ENCODE data around the gene KCNE1. TPM values are rescaled to one million over a fixed set of nuclear protein-coding genes. Genes with fewer than 3 reads are reported as not detected.
A peak's percentile ranks its signal among the peaks of the same experiment; 100 is the strongest.

The KCNE1 gene
- total RNA-seq, 4 donors from 2014 or later, result 0.34 to 1.7 (median 0.58) TPM

DNA sequence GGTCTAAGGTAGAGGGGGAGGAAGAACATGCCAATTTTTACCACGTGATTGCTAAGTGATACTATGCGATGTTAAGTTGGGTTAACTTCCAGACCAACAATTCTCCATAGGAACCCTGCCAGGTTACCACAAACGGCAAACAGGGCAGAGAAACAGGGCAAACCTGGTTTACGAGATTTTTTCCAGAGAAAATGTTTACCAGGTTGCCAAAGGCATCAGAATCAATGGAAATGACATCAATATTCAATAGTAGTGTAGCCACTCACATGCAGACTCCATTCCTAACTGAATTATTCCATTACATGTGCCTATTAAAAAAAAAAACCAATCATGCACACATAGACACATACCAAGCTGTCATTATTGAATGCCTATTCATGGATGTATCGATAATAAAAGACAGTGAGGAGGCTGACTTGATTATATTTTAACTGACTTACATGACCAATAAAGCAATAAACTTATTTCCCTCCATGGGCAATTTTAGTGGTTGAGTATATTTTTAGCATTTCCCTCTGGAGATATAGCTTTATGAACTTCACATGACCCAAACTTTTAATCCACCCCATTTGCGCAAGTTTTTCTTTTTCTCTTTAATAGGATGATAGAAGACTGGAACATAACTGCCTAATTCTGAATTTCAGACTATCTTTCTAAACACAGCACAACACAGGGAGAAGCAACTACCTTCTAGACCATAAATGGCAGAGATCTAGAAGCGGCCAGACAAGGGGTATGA, 40.5 kb upstream of the KCNE1 start:
- H3K9me3 ChIP-seq, result no peaks in the 10 kb centered on the region
- H3K4me1 ChIP-seq, result peaks cover 14% of the 10 kb centered on the region
- peak overlapping the region; percentile 21 for H3K27ac ChIP-seq
- H3K27me3 ChIP-seq, result no peaks in the 10 kb centered on the region
- 58% methylated on average over 7 of the region's 7 CpGs for WGBS
- TF ChIP-seq POLR2A (IDR thresholded peaks at IDR 0.05) (no peak), CTCF (IDR thresholded peaks at IDR 0.05) (no peak), EP300 (IDR thresholded peaks at IDR 0.05) (no peak), POLR2AphosphoS5 (IDR thresholded peaks at IDR 0.05) (no peak)
- no peak overlapping the region for H3K4me3 ChIP-seq
- DNase-seq (ENCODE audit: low spot score in 2 of 2), result no peak
- H3K36me3 ChIP-seq, result no peaks in the 10 kb centered on the region

- no peak for TF ChIP-seq CTCF (IDR thresholded peaks at IDR 0.05)
- no peak for TF ChIP-seq POLR2A (IDR thresholded peaks at IDR 0.05)
- no peak for TF ChIP-seq EP300 (IDR thresholded peaks at IDR 0.05)
- no peak for TF ChIP-seq POLR2AphosphoS5 (IDR thresholded peaks at IDR 0.05)
- no peaks in the 10 kb centered on the region for H3K9me3 ChIP-seq
- H3K27ac ChIP-seq, result no peak overlapping the region
- H3K4me1 ChIP-seq, result peaks cover 26% of the 10 kb centered on the region
- H3K36me3 ChIP-seq, result no peaks in the 10 kb centered on the region
- no peak for DNase-seq (ENCODE audit: low spot score in 2 of 2)
- WGBS, result 94% methylated on average over 2 of the region's 2 CpGs
- H3K4me3 ChIP-seq, result no peak overlapping the region
- no peaks in the 10 kb centered on the region for H3K27me3 ChIP-seq
Observed at GRCh38 chr21:34550182-34550799, 38.3 kb upstream of the KCNE1 start.

- DNase-seq (ENCODE audit: low spot score in 2 of 2), result no peak
- H3K27ac ChIP-seq, result no peak overlapping the region
- H3K9me3 ChIP-seq, result no peaks in the 10 kb centered on the region
- no peak overlapping the region for H3K4me3 ChIP-seq
- TF ChIP-seq CTCF (IDR thresholded peaks at IDR 0.05) (no peak), POLR2A (IDR thresholded peaks at IDR 0.05) (no peak), POLR2AphosphoS5 (IDR thresholded peaks at IDR 0.05) (no peak)
- peaks cover 31% of the 10 kb centered on the region for H3K4me1 ChIP-seq
- WGBS, result 87% methylated on average over 11 of the region's 11 CpGs
- no peaks in the 10 kb centered on the region for H3K27me3 ChIP-seq
- no peaks in the 10 kb centered on the region for H3K36me3 ChIP-seq
Observed at GRCh38 chr21:34548781-34549376, 36.9 kb upstream of the KCNE1 start.

DNA sequence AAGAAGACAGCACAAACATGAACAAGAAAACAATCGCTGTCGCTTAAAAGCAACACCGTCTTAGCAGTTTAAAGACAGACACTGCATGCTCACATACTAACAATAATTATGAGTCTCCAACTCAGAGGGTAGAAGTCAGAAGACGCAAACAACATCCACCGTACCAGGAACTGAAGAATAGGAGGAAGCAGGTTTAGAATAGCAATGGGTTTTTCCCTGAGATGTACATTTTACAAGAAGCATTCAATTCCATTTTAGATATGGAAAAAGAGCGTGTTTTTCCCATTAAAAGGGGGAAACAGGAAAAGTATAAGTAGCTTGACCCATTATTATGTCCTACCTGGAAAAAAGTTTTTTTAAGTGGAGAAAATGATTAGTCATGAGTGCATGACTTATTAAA, 34.5 kb upstream of the KCNE1 start:
- Histone ChIP-seq H3K36me3 (no peaks in the 10 kb centered on the region), H3K9me3 (no peaks in the 10 kb centered on the region), H3K4me3 (no peak overlapping the region), H3K27ac (no peak overlapping the region), H3K27me3 (no peaks in the 10 kb centered on the region), H3K4me1 (peaks cover 21% of the 10 kb centered on the region)
- no peak for DNase-seq (ENCODE audit: low spot score in 2 of 2)
- TF ChIP-seq EP300 (IDR thresholded peaks at IDR 0.05), result no peak
- TF ChIP-seq POLR2AphosphoS5 (IDR thresholded peaks at IDR 0.05), result no peak
- no peak for TF ChIP-seq CTCF (IDR thresholded peaks at IDR 0.05)
- TF ChIP-seq POLR2A (IDR thresholded peaks at IDR 0.05), result no peak
- WGBS, result 82% methylated on average over 6 of the region's 6 CpGs
